Body of pancreas (tissue), 4 donors: Measurements from ENCODE around the gene CAMK2B.

ENCODE experiments used
- POLR2A ChIP-seq, 3 donors: fragments of 450-650 bp; IDR thresholded peaks; one replicate each; pipeline ENCODE4 v1.6.1; 2016; ENCODE audit warnings: antibody characterized with exemption in 3 of 3, mild to moderate bottlenecking in 2 of 3
- TF ChIP-seq, protein P1 (sequence below), 7 experiments: fragments of 450-650 bp in 4 of 7; fragments of 200-600 bp in 3 of 7; sonication (generic) in 3 of 7; IDR thresholded peaks; one replicate each; pipeline ENCODE4 v1.5.1; 2016 to 2019; ENCODE audit warnings: antibody characterized with exemption in 7 of 7

DNA sequence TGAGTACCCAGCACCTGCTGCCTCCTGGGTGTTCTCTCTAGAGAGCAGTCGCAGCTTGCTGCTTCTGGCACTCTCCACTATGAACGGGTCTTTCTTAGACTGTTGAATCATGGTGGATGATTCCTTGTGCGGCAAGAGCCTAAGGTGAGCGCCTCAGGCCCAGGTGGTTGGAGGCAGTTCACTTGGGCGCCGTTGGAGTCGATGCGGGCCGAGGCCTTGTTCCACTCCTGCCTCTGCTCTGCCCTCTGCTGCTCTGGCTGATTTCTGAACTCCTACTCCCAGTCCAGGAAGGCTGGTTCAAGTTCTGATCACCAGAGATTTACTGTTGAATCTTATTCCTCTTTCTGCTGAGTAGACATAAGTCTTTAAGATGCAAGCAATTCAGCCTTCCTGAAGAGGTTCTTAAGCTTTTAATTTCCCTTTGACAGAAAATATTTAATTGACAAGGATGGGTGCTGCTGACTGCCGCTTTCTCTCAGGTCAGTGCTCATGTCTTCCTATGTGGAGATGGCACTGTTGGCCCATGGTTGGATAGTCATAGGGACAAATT is 114.2 kb downstream of the CAMK2B start:
- TF ChIP-seq, protein P1, sequence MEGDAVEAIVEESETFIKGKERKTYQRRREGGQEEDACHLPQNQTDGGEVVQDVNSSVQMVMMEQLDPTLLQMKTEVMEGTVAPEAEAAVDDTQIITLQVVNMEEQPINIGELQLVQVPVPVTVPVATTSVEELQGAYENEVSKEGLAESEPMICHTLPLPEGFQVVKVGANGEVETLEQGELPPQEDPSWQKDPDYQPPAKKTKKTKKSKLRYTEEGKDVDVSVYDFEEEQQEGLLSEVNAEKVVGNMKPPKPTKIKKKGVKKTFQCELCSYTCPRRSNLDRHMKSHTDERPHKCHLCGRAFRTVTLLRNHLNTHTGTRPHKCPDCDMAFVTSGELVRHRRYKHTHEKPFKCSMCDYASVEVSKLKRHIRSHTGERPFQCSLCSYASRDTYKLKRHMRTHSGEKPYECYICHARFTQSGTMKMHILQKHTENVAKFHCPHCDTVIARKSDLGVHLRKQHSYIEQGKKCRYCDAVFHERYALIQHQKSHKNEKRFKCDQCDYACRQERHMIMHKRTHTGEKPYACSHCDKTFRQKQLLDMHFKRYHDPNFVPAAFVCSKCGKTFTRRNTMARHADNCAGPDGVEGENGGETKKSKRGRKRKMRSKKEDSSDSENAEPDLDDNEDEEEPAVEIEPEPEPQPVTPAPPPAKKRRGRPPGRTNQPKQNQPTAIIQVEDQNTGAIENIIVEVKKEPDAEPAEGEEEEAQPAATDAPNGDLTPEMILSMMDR (IDR thresholded peaks at IDR 0.05): no peak
- no peak for TF ChIP-seq POLR2A (IDR thresholded peaks at IDR 0.05)
